ENCODE data around the gene LIPI.
"Not testable (repeated sequence)": the region's sequence is repeated elsewhere in the genome, so short reads cannot be mapped to it uniquely, and the experiment has no call there.

LIPI gene

GRCh38 chr21:14206222-14206621, 4.5 kb downstream of the LIPI start:
- H3K79me2 ChIP-seq (ENCODE audit: insufficient read depth, low read length): no peaks in the 10 kb centered on the region
- H3K9me2 ChIP-seq (replicated peaks; ENCODE audit: insufficient read depth, low read length): no peaks in the 10 kb centered on the region
- H3K27me3 ChIP-seq (ENCODE audit: low read length): no peaks in the 10 kb centered on the region
- H3K4me3 ChIP-seq (ENCODE audit: insufficient read depth, low read length, poor library complexity, severe bottlenecking): no peak overlapping the region
- H3K4me2 ChIP-seq (ENCODE audit: low read depth, low read length, poor library complexity, severe bottlenecking): no peak overlapping the region
- H3F3A ChIP-seq (ENCODE audit: insufficient read depth): no peaks in the 10 kb centered on the region
- no peaks in the 10 kb centered on the region for H4K20me1 ChIP-seq (ENCODE audit: low read depth, low read length)
- no peak overlapping the region for H3K9ac ChIP-seq (ENCODE audit: low read length)
- no peak for TF ChIP-seq CTCF (IDR thresholded peaks at IDR 0.05; ENCODE audit: insufficient read depth, low read length, poor library complexity, severe bottlenecking)
- TF ChIP-seq EZH2phosphoT487 (conservative IDR thresholded peaks at IDR 0.05; ENCODE audit: low read length): no peak
- H3K9me3 ChIP-seq (ENCODE audit: insufficient read depth, low read length): no peaks in the 10 kb centered on the region
- no peak overlapping the region for H2AFZ ChIP-seq (ENCODE audit: low read depth, low read length, severe bottlenecking)
- no peaks in the 10 kb centered on the region for H3K36me3 ChIP-seq (ENCODE audit: low read length)
- no peak overlapping the region for H3K27ac ChIP-seq (ENCODE audit: low read depth, low read length)

GRCh38 chr21:14166463-14167223, 44.1 kb downstream of the LIPI start:
- not testable (repeated sequence) for H3K27ac ChIP-seq (ENCODE audit: low read depth, low read length); H3K4me2 ChIP-seq (ENCODE audit: low read depth, low read length, poor library complexity, severe bottlenecking); H3K9me2 ChIP-seq (replicated peaks; ENCODE audit: insufficient read depth, low read length); H4K20me1 ChIP-seq (ENCODE audit: low read depth, low read length); H3F3A ChIP-seq (ENCODE audit: insufficient read depth); H3K27me3 ChIP-seq (ENCODE audit: low read length); H3K36me3 ChIP-seq (ENCODE audit: low read length); H3K4me3 ChIP-seq (ENCODE audit: insufficient read depth, low read length, poor library complexity, severe bottlenecking); H3K9ac ChIP-seq (ENCODE audit: low read length); H2AFZ ChIP-seq (ENCODE audit: low read depth, low read length, severe bottlenecking); H3K79me2 ChIP-seq (ENCODE audit: insufficient read depth, low read length); H3K9me3 ChIP-seq (ENCODE audit: insufficient read depth, low read length)

GRCh38 chr21:14143999-14144398, 66.8 kb downstream of the LIPI start:
- Histone ChIP-seq H3K9me3 (ENCODE audit: insufficient read depth, low read length) (no peaks in the 10 kb centered on the region), H3K4me3 (ENCODE audit: insufficient read depth, low read length, poor library complexity, severe bottlenecking) (no peak overlapping the region), H2AFZ (ENCODE audit: low read depth, low read length, severe bottlenecking) (no peak overlapping the region), H3K27ac (ENCODE audit: low read depth, low read length) (no peak overlapping the region), H3K9ac (ENCODE audit: low read length) (no peak overlapping the region), H3K27me3 (ENCODE audit: low read length) (no peaks in the 10 kb centered on the region), H4K20me1 (ENCODE audit: low read depth, low read length) (no peaks in the 10 kb centered on the region), H3F3A (ENCODE audit: insufficient read depth) (no peaks in the 10 kb centered on the region), H3K4me2 (ENCODE audit: low read depth, low read length, poor library complexity, severe bottlenecking) (no peak overlapping the region), H3K79me2 (ENCODE audit: insufficient read depth, low read length) (no peaks in the 10 kb centered on the region), H3K9me2 (replicated peaks; ENCODE audit: insufficient read depth, low read length) (no peaks in the 10 kb centered on the region), H3K36me3 (ENCODE audit: low read length) (no peaks in the 10 kb centered on the region)
- TF ChIP-seq CTCF (IDR thresholded peaks at IDR 0.05; ENCODE audit: insufficient read depth, low read length, poor library complexity, severe bottlenecking): no peak
- no peak for TF ChIP-seq EZH2phosphoT487 (conservative IDR thresholded peaks at IDR 0.05; ENCODE audit: low read length)

GRCh38 chr21:14124266-14124665, 86.5 kb downstream of the LIPI start:
- Histone ChIP-seq H3K4me2 (ENCODE audit: low read depth, low read length, poor library complexity, severe bottlenecking) (no peak overlapping the region), H3K36me3 (ENCODE audit: low read length) (no peaks in the 10 kb centered on the region), H3K27ac (ENCODE audit: low read depth, low read length) (no peak overlapping the region), H3F3A (ENCODE audit: insufficient read depth) (no peaks in the 10 kb centered on the region), H3K9ac (ENCODE audit: low read length) (no peak overlapping the region), H3K9me2 (replicated peaks; ENCODE audit: insufficient read depth, low read length) (no peaks in the 10 kb centered on the region), H4K20me1 (ENCODE audit: low read depth, low read length) (no peaks in the 10 kb centered on the region), H2AFZ (ENCODE audit: low read depth, low read length, severe bottlenecking) (no peak overlapping the region), H3K9me3 (ENCODE audit: insufficient read depth, low read length) (no peaks in the 10 kb centered on the region), H3K27me3 (ENCODE audit: low read length) (no peaks in the 10 kb centered on the region), H3K79me2 (ENCODE audit: insufficient read depth, low read length) (no peaks in the 10 kb centered on the region), H3K4me3 (ENCODE audit: insufficient read depth, low read length, poor library complexity, severe bottlenecking) (no peak overlapping the region)
- TF ChIP-seq CTCF (IDR thresholded peaks at IDR 0.05; ENCODE audit: insufficient read depth, low read length, poor library complexity, severe bottlenecking): no peak
- TF ChIP-seq EZH2phosphoT487 (conservative IDR thresholded peaks at IDR 0.05; ENCODE audit: low read length): no peak
